Lung (tissue), 12 donors: ENCODE results near the gene OSBPL3. TPM values are rescaled to one million over a fixed set of nuclear protein-coding genes. Genes with fewer than 3 reads are reported as not detected.
A peak's percentile ranks its signal among the peaks of the same experiment; 100 is the strongest.

Experiments used
- ATAC-seq: fragments of 200-7000 bp; cut with Tn5 transposase; one replicate; pipeline ENCODE4 v1.9.1; 2020; ENCODE audit warnings: moderate number of reproducible peaks; ENCODE audit not compliant: insufficient read depth, low FRiP score
- DNase-seq, 3 donors: peaks; one replicate each; pipeline ENCODE4 v3.0.0-alpha.2; 2013 to 2017
- H3K27ac ChIP-seq, 2 donors: one replicate each; pipeline ENCODE4 v1.5.1; 2013; ENCODE audit warnings: mild to moderate bottlenecking in 2 of 2, moderate library complexity in 2 of 2, control low read depth in 1 of 2, inconsistent platforms in 1 of 2, low read depth in 1 of 2, low read length in 1 of 2
- H3K27me3 ChIP-seq, 3 donors: one replicate each; pipeline ENCODE4 v1.5.1; 2013; ENCODE audit warnings: low read length in 2 of 3; ENCODE audit not compliant: control insufficient read depth in 3 of 3, insufficient read depth in 3 of 3
- H3K36me3 ChIP-seq, 4 donors: one replicate each; pipeline ENCODE4 v1.5.1; 2013; ENCODE audit warnings: low read length in 4 of 4, mild to moderate bottlenecking in 1 of 4, moderate library complexity in 1 of 4; ENCODE audit not compliant: control insufficient read depth in 4 of 4, insufficient read depth in 4 of 4
- H3K4me1 ChIP-seq, 5 donors: one replicate each; pipeline ENCODE4 v1.5.1; 2013; ENCODE audit warnings: low read length in 5 of 5, mild to moderate bottlenecking in 2 of 5, moderate library complexity in 1 of 5; ENCODE audit not compliant: control insufficient read depth in 5 of 5, insufficient read depth in 5 of 5
- H3K4me3 ChIP-seq: one replicate; pipeline ENCODE4 v1.5.1; 2013; ENCODE audit warnings: mild to moderate bottlenecking, control low read depth, moderate library complexity
- H3K9ac ChIP-seq, 2 donors: one replicate each; pipeline ENCODE4 v1.5.1; 2013; ENCODE audit warnings: low read length in 2 of 2, control low read depth in 1 of 2; ENCODE audit not compliant: insufficient read depth in 1 of 2
- H3K9me3 ChIP-seq, 4 donors: one replicate each; pipeline ENCODE4 v1.5.1; 2013; ENCODE audit warnings: low read length in 3 of 4, mild to moderate bottlenecking in 1 of 4, moderate library complexity in 1 of 4; ENCODE audit not compliant: control insufficient read depth in 4 of 4, insufficient read depth in 3 of 4
- WGBS, 2 donors: extraction: QIAGEN DNeasy Blood & Tissue Kit; methylation state at CpG; one replicate each; pipeline ENCODE4 v1.1.7; 2013; 5-methylcytosine and 5-hydroxymethylcytosine counted together
- polyA plus RNA-seq, 2 donors: library from polyadenylated mRNA; stranded (reverse); fragments of 200-250 nt; gene quantifications; one replicate each; pipeline ENCODE4 v1.2.1, GENCODE V29; 2013
- total RNA-seq, 2 donors: library from RNA; depleted of rRNA in 1 of 2; stranded (reverse); fragments of >200 nt in 1 of 2; gene quantifications; one replicate each; pipeline ENCODE4 v1.2.1, GENCODE V29; 2014 to 2021
- TF ChIP-seq, protein P1 (sequence below): IDR thresholded peaks from 2 replicates; pipeline ENCODE4 v1.5.1; 2012; ENCODE audit warnings: mild to moderate bottlenecking; ENCODE audit errors: control extremely low read depth, extremely low read depth
- donor health status: control.
- donor health status: control.
- donor health status: Bipolar disorder and iron deficiency.
- donor health status: healthy.
- donor health status: DM: yes; HTN: yes; CAD: no.

Gene OSBPL3
- total and polyA plus RNA-seq, 4 donors, result 8.6 to 32.0 (median 20.4) TPM

DNA sequence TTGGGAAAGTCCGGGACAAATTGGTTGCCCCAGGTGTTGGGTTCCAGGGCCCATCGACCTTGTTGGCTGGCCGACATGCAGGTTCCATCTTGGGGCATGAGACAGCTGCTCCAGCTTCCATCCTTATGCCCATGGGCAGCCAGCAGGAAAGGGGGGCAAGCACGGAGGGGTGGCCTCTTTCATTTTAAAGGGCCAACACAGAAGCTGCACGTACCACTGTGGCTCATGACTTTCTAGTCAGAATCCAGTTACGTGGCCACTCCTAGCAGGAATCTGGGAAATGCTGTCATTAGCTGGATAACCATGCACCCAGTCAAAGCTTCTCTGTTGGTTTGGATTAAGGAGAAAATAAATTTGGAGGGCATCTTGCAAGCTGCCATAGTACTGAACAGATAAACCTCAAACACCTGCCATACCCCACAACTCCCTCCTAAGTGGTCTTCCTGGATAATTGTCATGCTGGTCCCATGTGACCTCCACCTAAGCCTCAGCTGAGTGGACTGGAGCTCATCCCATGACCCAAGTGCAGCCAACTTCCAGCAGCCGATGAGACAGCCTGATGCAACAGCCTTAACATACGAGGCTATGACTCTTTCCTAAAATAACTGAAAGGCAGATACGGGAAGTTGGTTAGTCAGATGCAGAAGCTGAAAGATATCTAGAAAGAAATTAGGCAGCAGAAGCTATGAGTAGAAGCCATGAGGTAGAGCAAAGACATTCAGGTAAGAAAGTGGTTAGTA is 201.3 kb downstream of the OSBPL3 start:
- no peak for DNase-seq
- TF ChIP-seq, protein P1, sequence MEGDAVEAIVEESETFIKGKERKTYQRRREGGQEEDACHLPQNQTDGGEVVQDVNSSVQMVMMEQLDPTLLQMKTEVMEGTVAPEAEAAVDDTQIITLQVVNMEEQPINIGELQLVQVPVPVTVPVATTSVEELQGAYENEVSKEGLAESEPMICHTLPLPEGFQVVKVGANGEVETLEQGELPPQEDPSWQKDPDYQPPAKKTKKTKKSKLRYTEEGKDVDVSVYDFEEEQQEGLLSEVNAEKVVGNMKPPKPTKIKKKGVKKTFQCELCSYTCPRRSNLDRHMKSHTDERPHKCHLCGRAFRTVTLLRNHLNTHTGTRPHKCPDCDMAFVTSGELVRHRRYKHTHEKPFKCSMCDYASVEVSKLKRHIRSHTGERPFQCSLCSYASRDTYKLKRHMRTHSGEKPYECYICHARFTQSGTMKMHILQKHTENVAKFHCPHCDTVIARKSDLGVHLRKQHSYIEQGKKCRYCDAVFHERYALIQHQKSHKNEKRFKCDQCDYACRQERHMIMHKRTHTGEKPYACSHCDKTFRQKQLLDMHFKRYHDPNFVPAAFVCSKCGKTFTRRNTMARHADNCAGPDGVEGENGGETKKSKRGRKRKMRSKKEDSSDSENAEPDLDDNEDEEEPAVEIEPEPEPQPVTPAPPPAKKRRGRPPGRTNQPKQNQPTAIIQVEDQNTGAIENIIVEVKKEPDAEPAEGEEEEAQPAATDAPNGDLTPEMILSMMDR, result no peak
- Histone ChIP-seq H3K27me3 (no peaks in the 10 kb centered on the region), H3K36me3 (no peaks in the 10 kb centered on the region), H3K4me1 (peaks cover 0 to 5% (median 0%) of the 10 kb centered on the region in 5 donors), H3K9ac (no peak overlapping the region), H3K9me3 (peaks cover 0 to 3% (median 0%) of the 10 kb centered on the region in 4 donors), H3K27ac (no peak overlapping the region), H3K4me3 (no peak overlapping the region)
- peak; percentile 72 for ATAC-seq
- 73 to 76% methylated on average over 9 of the region's 9 CpGs for WGBS, 2 donors

- Histone ChIP-seq H3K27me3 (no peaks in the 10 kb centered on the region), H3K4me1 (peaks cover 0 to 5% (median 0%) of the 10 kb centered on the region in 5 donors), H3K9ac (no peak overlapping the region), H3K4me3 (no peak overlapping the region), H3K9me3 (no peaks in the 10 kb centered on the region), H3K27ac (no peak overlapping the region), H3K36me3 (no peaks in the 10 kb centered on the region)
- ATAC-seq (no peak), DNase-seq (no peak)
- WGBS, 2 donors, result 88% methylated on average over 3 of the region's 3 CpGs
- TF ChIP-seq, protein P1, result no peak
Observed at GRCh38 chr7:24777806-24778205, 202.2 kb downstream of the OSBPL3 start.

DNA sequence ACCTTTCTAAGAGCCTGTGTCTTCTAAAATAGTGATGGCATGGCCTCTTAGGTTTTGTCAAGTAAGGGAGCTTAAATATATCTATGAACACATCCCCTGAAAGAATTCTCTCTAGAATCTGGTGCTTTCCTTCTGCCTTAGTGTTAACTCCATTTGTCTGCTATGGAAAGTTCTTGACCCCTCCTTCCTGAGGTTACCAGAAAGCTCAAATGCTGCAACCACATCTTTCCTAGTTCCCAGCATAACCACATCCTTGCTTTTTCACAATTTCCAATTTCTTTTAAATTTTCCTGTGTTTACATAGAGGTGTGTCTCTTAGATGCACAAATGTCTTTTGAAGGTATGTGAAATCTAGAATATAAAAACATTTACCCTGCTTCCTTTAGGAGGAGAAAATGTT is 206.3 kb downstream of the OSBPL3 start:
- TF ChIP-seq, protein P1, result no peak
- Histone ChIP-seq H3K9me3 (peaks cover 0 to 3% (median 0%) of the 10 kb centered on the region in 4 donors), H3K4me1 (no peaks in the 10 kb centered on the region), H3K27ac (no peak overlapping the region), H3K4me3 (no peak overlapping the region), H3K27me3 (no peaks in the 10 kb centered on the region), H3K36me3 (no peaks in the 10 kb centered on the region), H3K9ac (no peak overlapping the region)
- ATAC-seq, result no peak
- no peak for DNase-seq
